Thoracic aorta (tissue), 2 donors: Measurements from ENCODE around the gene TCTA. TPM values are rescaled to one million over a fixed set of nuclear protein-coding genes. Genes with fewer than 3 reads are reported as not detected.

Experiments used
- ATAC-seq: fragments of 150-250 bp; one replicate; pipeline ENCODE4 v1.8.0; 2017; ENCODE audit warnings: low read depth; ENCODE audit not compliant: insufficient number of reproducible peaks, low FRiP score
- DNase-seq: peaks from one replicate; pipeline ENCODE4 v3.0.0-alpha.2; 2020; ENCODE audit warnings: low spot score
- H3K27ac ChIP-seq, 2 donors: fragments of 200-600 bp; sonication (generic); 1 replicate in 1 of 2; 2 replicates in 1 of 2; pipeline ENCODE4 v1.5.1; 2016; ENCODE audit warnings: mild to moderate bottlenecking in 2 of 2, moderate library complexity in 2 of 2
- H3K27me3 ChIP-seq: fragments of 200-600 bp; sonication (generic); replicated peaks from 2 replicates; pipeline ENCODE4 v1.6.0; 2016; ENCODE audit warnings: mild to moderate bottlenecking; ENCODE audit not compliant: insufficient read depth
- H3K36me3 ChIP-seq: fragments of 200-600 bp; sonication (generic); one replicate; pipeline ENCODE4 v1.5.1; 2016
- H3K4me1 ChIP-seq, 2 donors: fragments of 200-600 bp; sonication (generic); 1 replicate in 1 of 2; 2 replicates in 1 of 2; pipeline versions ENCODE4 v1.5.1 to v1.6.0; 2016; ENCODE audit warnings: low read depth in 2 of 2, mild to moderate bottlenecking in 1 of 2; ENCODE audit not compliant: control insufficient read depth in 1 of 2
- H3K4me3 ChIP-seq: fragments of 200-600 bp; sonication (generic); 2 replicates; pipeline ENCODE4 v1.5.1; 2016; ENCODE audit warnings: mild to moderate bottlenecking
- H3K9me3 ChIP-seq: fragments of 200-600 bp; sonication (generic); 2 replicates; pipeline ENCODE4 v1.5.1; 2016
- CTCF ChIP-seq: fragments of 200-600 bp; sonication (generic); IDR thresholded peaks from one replicate; pipeline ENCODE4 v1.5.1; 2019; ENCODE audit warnings: antibody characterized with exemption
- total RNA-seq, 2 donors: library from RNA; depleted of rRNA; stranded (reverse); fragments of >200 nt; gene quantifications; one replicate each; pipeline versions ENCODE4 v1.1.0 to v1.2.3, GENCODE V29; 2016

The TCTA gene
- total RNA-seq, 2 donors from 2014 or later: 25.7 to 32.4 TPM

GRCh38 chr3:49454458-49454857, 42.2 kb downstream of the TCTA start:
- ATAC-seq: no peak
- H3K4me1 ChIP-seq: peaks cover 11 to 15% of the 10 kb centered on the region in 2 donors
- no peak for DNase-seq
- no peaks in the 10 kb centered on the region for H3K27me3 ChIP-seq
- no peak for TF ChIP-seq CTCF
- H3K9me3 ChIP-seq: no peaks in the 10 kb centered on the region
- no peaks in the 10 kb centered on the region for H3K36me3 ChIP-seq
- H3K27ac ChIP-seq: peak overlapping the region in 1 of 2 donors; percentile 57
- no peak overlapping the region for H3K4me3 ChIP-seq

GRCh38 chr3:49454898-49455681, 42.9 kb downstream of the TCTA start:
- Histone ChIP-seq H3K4me3 (no peak overlapping the region), H3K9me3 (no peaks in the 10 kb centered on the region), H3K27ac (peak overlapping the region; percentile 10 to 57), H3K36me3 (no peaks in the 10 kb centered on the region), H3K27me3 (no peaks in the 10 kb centered on the region), H3K4me1 (peaks cover 11 to 15% of the 10 kb centered on the region in 2 donors)
- TF ChIP-seq CTCF: no peak
- no peak for ATAC-seq
- no peak for DNase-seq

GRCh38 chr3:49456466-49456865, 44.2 kb downstream of the TCTA start:
- Histone ChIP-seq H3K9me3 (no peaks in the 10 kb centered on the region), H3K4me3 (no peak overlapping the region), H3K27me3 (no peaks in the 10 kb centered on the region), H3K4me1 (peaks cover 11 to 15% of the 10 kb centered on the region in 2 donors), H3K27ac (no peak overlapping the region), H3K36me3 (no peaks in the 10 kb centered on the region)
- TF ChIP-seq CTCF: no peak
- DNase-seq: no peak
- no peak for ATAC-seq

GRCh38 chr3:49460188-49460890, 48.1 kb downstream of the TCTA start:
- no peak overlapping the region for H3K4me3 ChIP-seq
- no peak for ATAC-seq

More at GRCh38 chr3:49460188-49460890, 48.1 kb downstream of the TCTA start:
- no peak for TF ChIP-seq CTCF
- no peaks in the 10 kb centered on the region for H3K9me3 ChIP-seq
- H3K27ac ChIP-seq: no peak overlapping the region
- H3K4me1 ChIP-seq: peaks cover 2 to 5% of the 10 kb centered on the region in 2 donors
- no peaks in the 10 kb centered on the region for H3K36me3 ChIP-seq
- DNase-seq: no peak
- H3K27me3 ChIP-seq: no peaks in the 10 kb centered on the region
